Activated CD4-positive, alpha-beta memory T cell treated with anti-CD3 and anti-CD28 coated beads, Interleukin-2, amount 10 ng/mL, durations not matched to agents 7 days and 5 days (primary cell): ENCODE measurements around the gene XK. TPM values are rescaled to one million over a fixed set of nuclear protein-coding genes. Genes with fewer than 3 reads are reported as not detected.
"Not testable (repeated sequence)": the region's sequence is repeated elsewhere in the genome, so short reads cannot be mapped to it uniquely, and the experiment has no call there.

Experiments used
- CTCF ChIA-PET: fragments of 350-600 bp; sonication (Branson Sonifier 250); formaldehyde crosslinking; loops from one replicate; lab custom pipeline; 2021; ENCODE audit warnings: antibody characterized with exemption, inconsistent platforms; lab: Charles Lee
- POLR2A ChIA-PET: fragments of 350-600 bp; sonication (Branson Sonifier 250); formaldehyde crosslinking; loops from one replicate; lab custom pipeline; 2021; ENCODE audit warnings: antibody characterized with exemption; lab: Charles Lee
- DNase-seq: peaks from one replicate; pipeline ENCODE4 v3.0.0-alpha.2; 2020
- H3K27ac Mint-ChIP-seq: one replicate; pipeline ENCODE4 v1.8.0; 2021; ENCODE audit warnings: mild to moderate bottlenecking, mixed read lengths
- H3K27me3 Mint-ChIP-seq: one replicate; pipeline ENCODE4 v1.8.0; 2021; ENCODE audit warnings: mixed read lengths
- H3K36me3 Mint-ChIP-seq: one replicate; pipeline ENCODE4 v1.8.0; 2021; ENCODE audit warnings: low read depth, mixed read lengths
- H3K4me1 Mint-ChIP-seq: one replicate; pipeline ENCODE4 v1.8.0; 2021; ENCODE audit warnings: mixed read lengths
- H3K4me3 Mint-ChIP-seq: one replicate; pipeline ENCODE4 v1.8.0; 2021; ENCODE audit warnings: mild to moderate bottlenecking, mixed read lengths
- H3K9me3 Mint-ChIP-seq: one replicate; pipeline ENCODE4 v1.8.0; 2021; ENCODE audit warnings: mixed read lengths
- total RNA-seq, 2 experiments: library from RNA; stranded (reverse); gene quantifications; one replicate each; pipeline ENCODE4 v1.2.3, GENCODE V29; 2021

The XK gene
- total RNA-seq, 2 experiments from 2014 or later = not detected

DNA sequence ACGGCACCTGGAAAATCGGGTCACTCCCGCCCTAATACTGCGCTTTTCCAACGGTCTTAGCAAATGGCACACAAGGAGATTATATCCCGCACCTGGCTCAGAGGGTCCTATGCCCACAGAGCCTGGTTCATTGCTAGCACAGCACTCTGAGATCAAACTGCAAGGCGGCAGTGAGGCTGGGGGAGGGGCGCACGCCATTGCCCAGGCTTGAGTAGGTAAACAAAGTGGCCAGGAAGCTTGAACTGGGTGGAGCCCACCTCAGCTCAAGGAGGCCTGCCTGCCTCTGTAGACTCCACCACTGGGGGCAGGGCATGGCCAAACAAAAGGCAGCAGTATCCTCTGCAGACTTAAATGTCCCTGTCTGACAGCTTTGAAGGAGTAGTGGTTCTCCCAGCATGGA, 83.3 kb downstream of the XK start:
- H3K4me1 Mint-ChIP-seq, DNase-seq, CTCF ChIA-PET, H3K4me3 Mint-ChIP-seq, H3K27ac Mint-ChIP-seq, POLR2A ChIA-PET, H3K27me3 Mint-ChIP-seq, H3K9me3 Mint-ChIP-seq, H3K36me3 Mint-ChIP-seq: not testable (repeated sequence)

DNA sequence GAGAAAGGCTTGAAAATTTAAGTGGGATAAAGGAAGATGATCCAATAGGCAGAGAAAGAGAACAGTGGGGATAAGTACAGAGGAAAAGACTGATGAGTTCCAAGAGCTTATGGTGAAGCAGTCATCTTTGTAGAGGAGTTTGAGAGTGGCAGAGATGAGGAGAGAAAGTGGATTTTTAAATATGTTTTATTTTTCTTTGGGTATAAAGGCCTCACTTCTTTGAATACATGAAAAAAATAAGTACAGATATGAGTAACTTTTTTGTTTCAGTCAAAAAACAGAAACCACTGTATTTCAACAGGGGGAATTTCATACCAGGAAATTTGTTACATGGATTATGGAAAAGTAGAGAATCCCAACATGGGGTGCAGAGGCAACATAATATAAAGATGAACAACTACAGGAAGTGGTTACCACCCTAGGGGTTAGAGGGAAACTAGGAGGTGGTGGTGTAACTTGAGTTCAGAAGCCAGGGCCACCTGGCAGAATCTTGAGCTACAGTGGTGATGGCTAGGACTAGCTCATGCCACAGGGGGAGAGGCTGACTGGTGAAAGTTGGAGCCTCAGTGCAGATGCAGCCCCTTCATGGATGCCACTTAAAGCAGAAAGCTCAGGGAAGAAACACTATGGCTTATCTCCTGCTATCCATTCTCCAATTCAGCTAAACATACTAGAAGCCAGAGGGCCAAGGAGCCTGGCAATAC, 90.8 kb downstream of the XK start:
- ChIA-PET POLR2A (no interaction called here), CTCF (interaction anchor here (1.1 kb wide), 1 partner anchor 31 kb away, joined by 4 read pairs; no protein-coding TSS in a partner anchor)
- peaks cover 19% of the 10 kb centered on the region for H3K4me1 Mint-ChIP-seq
- H3K4me3 Mint-ChIP-seq = no peak overlapping the region
- H3K27ac Mint-ChIP-seq = no peak overlapping the region
- no peak for DNase-seq
- no peaks in the 10 kb centered on the region for H3K27me3 Mint-ChIP-seq
- H3K9me3 Mint-ChIP-seq = no peaks in the 10 kb centered on the region
- no peaks in the 10 kb centered on the region for H3K36me3 Mint-ChIP-seq

DNA sequence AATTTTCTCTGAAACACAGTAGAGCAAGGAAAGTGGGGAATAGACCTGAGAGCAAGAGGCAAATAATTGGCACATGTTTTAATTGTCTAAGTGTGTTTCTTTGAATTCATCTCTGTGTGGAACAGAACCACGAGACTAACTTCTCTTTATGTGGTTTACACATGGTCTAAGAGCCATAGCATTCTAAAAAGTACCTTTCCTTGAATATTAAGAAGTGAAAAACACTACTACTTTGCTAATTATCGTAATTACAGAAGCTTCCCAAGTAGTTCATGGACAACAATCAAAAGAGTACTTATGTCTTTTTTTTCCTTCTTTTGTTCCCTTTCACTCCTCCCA, 91.4 kb downstream of the XK start:
- Mint-ChIP-seq H3K27me3 (no peaks in the 10 kb centered on the region), H3K36me3 (no peaks in the 10 kb centered on the region), H3K4me3 (no peak overlapping the region), H3K4me1 (peaks cover 19% of the 10 kb centered on the region), H3K9me3 (no peaks in the 10 kb centered on the region), H3K27ac (no peak overlapping the region)
- CTCF ChIA-PET = interaction anchor here (1.1 kb wide), 1 partner anchor 31 kb away, joined by 4 read pairs; no protein-coding TSS in a partner anchor
- POLR2A ChIA-PET = no interaction called here
- DNase-seq = no peak

DNA sequence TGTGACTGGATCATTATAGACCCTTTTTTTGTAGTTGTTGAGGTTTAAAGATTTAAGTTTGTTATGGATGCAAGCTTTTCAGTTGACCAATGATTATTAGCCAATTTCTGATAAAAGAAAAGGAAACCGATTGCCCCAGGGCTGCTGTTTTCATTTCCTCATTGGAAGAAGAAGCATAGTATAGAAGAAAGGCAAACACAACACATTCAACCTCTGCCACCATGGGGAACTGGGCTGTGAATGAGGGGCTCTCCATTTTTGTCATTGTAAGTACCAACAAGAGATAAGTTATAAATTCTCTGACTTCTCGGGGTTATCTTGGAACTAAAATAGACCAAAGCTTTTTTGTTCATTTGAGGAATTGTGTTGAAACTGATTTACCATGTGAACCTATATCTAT, 94.3 kb downstream of the XK start, which contains the start of gene CYBB:
CYBB (plus strand) TSS at position 203 of the 400 bp plus-strand sequence; CDS start at position 222, 19 bp downstream.
- peaks cover 19% of the 10 kb centered on the region for H3K4me1 Mint-ChIP-seq
- ChIA-PET CTCF (no interaction called here), POLR2A (no interaction called here)
- H3K27ac Mint-ChIP-seq = no peak within 1 kb of the TSS
- H3K9me3 Mint-ChIP-seq = no peaks in the 10 kb centered on the region
- DNase-seq = no peak
- H3K27me3 Mint-ChIP-seq = no peaks in the 10 kb centered on the region
- H3K4me3 Mint-ChIP-seq = no peak within 1 kb of the TSS
- H3K36me3 Mint-ChIP-seq = no peaks in the 10 kb centered on the region

DNA sequence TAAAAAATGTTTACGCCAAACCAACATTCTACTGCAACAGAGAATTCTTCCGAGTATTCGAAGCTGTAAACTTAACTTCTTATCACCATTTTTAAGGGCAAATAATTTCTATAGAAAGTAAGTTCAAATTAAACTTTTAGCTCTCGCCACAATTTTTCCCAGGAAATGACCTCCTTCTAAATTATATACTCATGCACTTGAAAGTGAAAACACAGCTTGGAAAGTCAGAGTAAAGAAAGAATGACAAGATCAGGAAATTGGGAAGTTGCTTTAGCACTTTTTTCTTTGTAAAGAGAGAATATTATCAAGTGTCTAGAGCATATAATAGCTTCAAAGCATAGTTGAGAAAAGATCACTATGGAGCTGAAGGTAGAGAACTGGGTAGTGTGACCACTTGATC, 95.5 kb downstream of the XK start:
- no peak for DNase-seq
- Mint-ChIP-seq H3K4me1 (peaks cover 16% of the 10 kb centered on the region), H3K36me3 (no peaks in the 10 kb centered on the region), H3K4me3 (no peak overlapping the region), H3K27me3 (no peaks in the 10 kb centered on the region), H3K9me3 (no peaks in the 10 kb centered on the region), H3K27ac (no peak overlapping the region)
- ChIA-PET CTCF (interaction anchor here (1.3 kb wide), 1 partner anchor 38 kb away, joined by 4 read pairs; no protein-coding TSS in a partner anchor), POLR2A (no interaction called here)

Other genes with a start within 250 kb of the XK start
- gene LANCL3, start 114.1 kb upstream of the XK start, total RNA-seq = under 1 TPM; 0.18 to 0.23 TPM
- not detected for gene CYBB, start 94.3 kb downstream of the XK start, total RNA-seq
- gene DYNLT3, start 161.8 kb downstream of the XK start, total RNA-seq = 10 to 100 TPM; 17.8 to 20.5 TPM